GM18517 (cell line): Measurements from ENCODE around the gene MT1HL1.
"Not testable (repeated sequence)": the region's sequence is repeated elsewhere in the genome, so short reads cannot be mapped to it uniquely, and the experiment has no call there.

Source experiments
- ATAC-seq: cut with Tn5 transposase; IDR thresholded peaks from one replicate; pipeline ENCODE4 v1.9.1; 2021; ENCODE audit warnings: mild to moderate bottlenecking, moderate library complexity; ENCODE audit not compliant: unreplicated experiment

The MT1HL1 gene

GRCh38 chr1:236979149-236979900 is 24.9 kb downstream of the MT1HL1 start:
- no peak for ATAC-seq

GRCh38 chr1:236978740-236979139 is 25.5 kb downstream of the MT1HL1 start:
- ATAC-seq = no peak

- no peak for ATAC-seq
Observed at GRCh38 chr1:236975461-236975860, 28.8 kb downstream of the MT1HL1 start.

- ATAC-seq = not testable (repeated sequence)
Observed at GRCh38 chr1:236974025-236974424, 30.2 kb downstream of the MT1HL1 start.

- ATAC-seq = no peak
Observed at GRCh38 chr1:236966636-236967035, 37.6 kb downstream of the MT1HL1 start.

- ATAC-seq = no peak
Observed at GRCh38 chr1:236963920-236964319, 40.3 kb downstream of the MT1HL1 start.

- ATAC-seq = no peak
Observed at GRCh38 chr1:236959112-236959511, 45.1 kb downstream of the MT1HL1 start.

- no peak for ATAC-seq
Observed at GRCh38 chr1:236957235-236957634, 47.0 kb downstream of the MT1HL1 start.
